SK-N-SH (cell line): ENCODE results near the gene KIF3B.

Experiments used
- EZH2phosphoT487 ChIP-seq: fragments of 200-600 bp; sonication (generic); IDR thresholded peaks from 2 replicates; pipeline ENCODE4 v1.6.1; 2017; ENCODE audit warnings: low read depth, mixed run types, mild to moderate bottlenecking, antibody characterized with exemption, moderate library complexity, borderline replicate concordance
- POLR2AphosphoS5 ChIP-seq: IDR thresholded peaks from 2 replicates; pipeline ENCODE4 v1.6.1; 2012; ENCODE audit warnings: low read depth, low read length
- TAF1 ChIP-seq: IDR thresholded peaks from 2 replicates; pipeline ENCODE4 v1.6.1; 2012; ENCODE audit warnings: low read depth, mild to moderate bottlenecking, low read length, moderate library complexity, borderline replicate concordance
- TCF12 ChIP-seq: IDR thresholded peaks from 2 replicates; pipeline ENCODE4 v1.4.0; 2012
- TF ChIP-seq, protein P1 (sequence below): fragments of 200-600 bp; sonication (generic); IDR thresholded peaks from 2 replicates; pipeline ENCODE4 v1.6.1; 2017; ENCODE audit warnings: antibody characterized with exemption, mild to moderate bottlenecking, moderate library complexity

DNA sequence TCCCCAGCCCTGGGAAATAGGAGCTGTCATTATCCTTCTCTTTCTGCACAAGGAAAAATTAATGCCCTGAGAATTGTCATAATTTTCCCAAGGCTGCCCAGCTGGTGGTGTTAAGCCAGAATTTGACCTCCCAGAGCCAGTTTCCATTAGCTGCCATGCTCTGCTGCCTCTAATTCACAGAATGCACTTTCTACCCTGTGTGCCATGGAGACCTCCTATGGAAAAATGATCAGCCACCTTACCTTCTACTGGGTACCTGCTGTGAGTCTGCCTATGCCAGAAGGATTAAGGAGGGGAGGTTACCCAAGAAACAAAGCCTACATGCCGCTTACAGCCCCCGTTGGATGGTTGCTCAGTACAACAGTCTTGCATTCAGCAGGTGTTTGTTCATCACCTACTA, 40.6 kb upstream of the KIF3B start:
- no peak for TF ChIP-seq TAF1
- no peak for TF ChIP-seq TCF12
- no peak for TF ChIP-seq EZH2phosphoT487
- TF ChIP-seq, protein P1, sequence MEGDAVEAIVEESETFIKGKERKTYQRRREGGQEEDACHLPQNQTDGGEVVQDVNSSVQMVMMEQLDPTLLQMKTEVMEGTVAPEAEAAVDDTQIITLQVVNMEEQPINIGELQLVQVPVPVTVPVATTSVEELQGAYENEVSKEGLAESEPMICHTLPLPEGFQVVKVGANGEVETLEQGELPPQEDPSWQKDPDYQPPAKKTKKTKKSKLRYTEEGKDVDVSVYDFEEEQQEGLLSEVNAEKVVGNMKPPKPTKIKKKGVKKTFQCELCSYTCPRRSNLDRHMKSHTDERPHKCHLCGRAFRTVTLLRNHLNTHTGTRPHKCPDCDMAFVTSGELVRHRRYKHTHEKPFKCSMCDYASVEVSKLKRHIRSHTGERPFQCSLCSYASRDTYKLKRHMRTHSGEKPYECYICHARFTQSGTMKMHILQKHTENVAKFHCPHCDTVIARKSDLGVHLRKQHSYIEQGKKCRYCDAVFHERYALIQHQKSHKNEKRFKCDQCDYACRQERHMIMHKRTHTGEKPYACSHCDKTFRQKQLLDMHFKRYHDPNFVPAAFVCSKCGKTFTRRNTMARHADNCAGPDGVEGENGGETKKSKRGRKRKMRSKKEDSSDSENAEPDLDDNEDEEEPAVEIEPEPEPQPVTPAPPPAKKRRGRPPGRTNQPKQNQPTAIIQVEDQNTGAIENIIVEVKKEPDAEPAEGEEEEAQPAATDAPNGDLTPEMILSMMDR, result no peak
- no peak for TF ChIP-seq POLR2AphosphoS5
